ENCODE data around the gene FCF1.

DNA sequence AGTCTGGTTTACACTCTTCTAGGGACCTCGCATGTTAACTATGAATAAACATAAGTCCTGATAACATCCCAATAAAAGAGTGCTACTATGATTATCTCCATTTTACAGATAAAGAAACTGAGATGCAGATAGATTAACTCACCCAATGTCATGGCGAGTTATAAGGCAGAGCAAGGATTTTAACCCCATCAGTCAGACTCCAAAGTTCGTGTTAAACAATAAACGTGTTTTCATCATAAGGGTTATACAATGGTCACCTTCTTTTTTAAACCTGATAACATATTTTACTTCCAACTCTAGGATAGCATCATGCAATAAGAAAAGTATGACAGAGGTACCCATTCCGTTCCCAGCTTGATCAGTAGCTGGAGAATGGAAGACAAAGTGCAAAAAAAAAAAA, 1.3 kb upstream of the FCF1 start:
- TF ChIP-seq, protein P1, sequence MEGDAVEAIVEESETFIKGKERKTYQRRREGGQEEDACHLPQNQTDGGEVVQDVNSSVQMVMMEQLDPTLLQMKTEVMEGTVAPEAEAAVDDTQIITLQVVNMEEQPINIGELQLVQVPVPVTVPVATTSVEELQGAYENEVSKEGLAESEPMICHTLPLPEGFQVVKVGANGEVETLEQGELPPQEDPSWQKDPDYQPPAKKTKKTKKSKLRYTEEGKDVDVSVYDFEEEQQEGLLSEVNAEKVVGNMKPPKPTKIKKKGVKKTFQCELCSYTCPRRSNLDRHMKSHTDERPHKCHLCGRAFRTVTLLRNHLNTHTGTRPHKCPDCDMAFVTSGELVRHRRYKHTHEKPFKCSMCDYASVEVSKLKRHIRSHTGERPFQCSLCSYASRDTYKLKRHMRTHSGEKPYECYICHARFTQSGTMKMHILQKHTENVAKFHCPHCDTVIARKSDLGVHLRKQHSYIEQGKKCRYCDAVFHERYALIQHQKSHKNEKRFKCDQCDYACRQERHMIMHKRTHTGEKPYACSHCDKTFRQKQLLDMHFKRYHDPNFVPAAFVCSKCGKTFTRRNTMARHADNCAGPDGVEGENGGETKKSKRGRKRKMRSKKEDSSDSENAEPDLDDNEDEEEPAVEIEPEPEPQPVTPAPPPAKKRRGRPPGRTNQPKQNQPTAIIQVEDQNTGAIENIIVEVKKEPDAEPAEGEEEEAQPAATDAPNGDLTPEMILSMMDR (IDR thresholded peaks at IDR 0.05), result no peak
- TF ChIP-seq POLR2A (IDR thresholded peaks at IDR 0.05) (no peak), EP300 (IDR thresholded peaks at IDR 0.05) (no peak)
